Duodenal mucosa (tissue), 2 donors: ENCODE measurements around the gene C1orf141.

Experiments used
- H3K27ac ChIP-seq: one replicate; pipeline ENCODE4 v1.7.0; 2013; ENCODE audit warnings: low read depth, low read length
- H3K27me3 ChIP-seq, 2 donors: one replicate each; pipeline ENCODE4 v1.7.0; 2013; ENCODE audit warnings: low read length in 2 of 2, control low read depth in 1 of 2; ENCODE audit not compliant: insufficient read depth in 2 of 2, control insufficient read depth in 1 of 2
- H3K36me3 ChIP-seq, 2 donors: one replicate each; pipeline ENCODE4 v1.7.0; 2013; ENCODE audit warnings: low read length in 2 of 2, control low read depth in 1 of 2; ENCODE audit not compliant: insufficient read depth in 2 of 2, control insufficient read depth in 1 of 2
- H3K4me1 ChIP-seq, 2 donors: one replicate each; pipeline ENCODE4 v1.7.0; 2013; ENCODE audit warnings: low read length in 2 of 2, control low read depth in 1 of 2; ENCODE audit not compliant: insufficient read depth in 2 of 2, control insufficient read depth in 1 of 2
- H3K4me3 ChIP-seq, 2 donors: one replicate each; pipeline ENCODE4 v1.7.0; 2013; ENCODE audit warnings: low read length in 2 of 2, low read depth in 1 of 2
- H3K9ac ChIP-seq, 2 donors: one replicate each; pipeline ENCODE4 v1.7.0; 2013; ENCODE audit warnings: low read length in 2 of 2, low read depth in 1 of 2
- H3K9me3 ChIP-seq, 2 donors: one replicate each; pipeline ENCODE4 v1.7.0; 2013; ENCODE audit warnings: low read length in 2 of 2, control low read depth in 1 of 2; ENCODE audit not compliant: control insufficient read depth in 1 of 2

C1orf141 gene

DNA sequence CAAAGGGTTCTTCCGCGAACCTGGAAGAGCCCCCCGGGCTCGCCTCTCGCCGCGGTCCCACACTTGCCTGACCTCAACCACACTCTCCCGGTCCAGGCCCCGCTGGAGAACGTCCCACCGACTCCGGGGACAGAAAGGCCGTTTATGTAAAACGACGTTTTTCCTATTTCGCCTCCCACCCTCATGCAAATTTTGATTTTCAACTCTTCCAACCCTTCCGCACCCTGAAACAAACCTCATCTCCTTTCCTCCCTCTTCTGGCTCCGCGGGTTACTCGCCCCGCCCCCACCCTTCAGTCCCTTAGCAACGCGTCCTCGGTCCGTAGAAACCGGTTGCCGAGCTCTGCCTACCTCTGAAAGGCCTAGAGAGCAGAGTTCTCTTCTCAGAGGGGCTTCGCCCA is at the start of gene C1orf141:
Gene C1orf141 (minus strand): TSS at position 276 of the 400 bp plus-strand sequence. CDS start 7,730 bp downstream, outside the sequence.
- Histone ChIP-seq H3K9ac (no peak within 1 kb of the TSS), H3K4me1 (peaks cover 21 to 25% of the 10 kb centered on the region in 2 donors), H3K9me3 (no peaks in the 10 kb centered on the region), H3K4me3 (peak within 1 kb of the TSS in 1 of 2 donors; percentile 43), H3K36me3 (no peaks in the 10 kb centered on the region), H3K27ac (no peak within 1 kb of the TSS), H3K27me3 (no peaks in the 10 kb centered on the region)

DNA sequence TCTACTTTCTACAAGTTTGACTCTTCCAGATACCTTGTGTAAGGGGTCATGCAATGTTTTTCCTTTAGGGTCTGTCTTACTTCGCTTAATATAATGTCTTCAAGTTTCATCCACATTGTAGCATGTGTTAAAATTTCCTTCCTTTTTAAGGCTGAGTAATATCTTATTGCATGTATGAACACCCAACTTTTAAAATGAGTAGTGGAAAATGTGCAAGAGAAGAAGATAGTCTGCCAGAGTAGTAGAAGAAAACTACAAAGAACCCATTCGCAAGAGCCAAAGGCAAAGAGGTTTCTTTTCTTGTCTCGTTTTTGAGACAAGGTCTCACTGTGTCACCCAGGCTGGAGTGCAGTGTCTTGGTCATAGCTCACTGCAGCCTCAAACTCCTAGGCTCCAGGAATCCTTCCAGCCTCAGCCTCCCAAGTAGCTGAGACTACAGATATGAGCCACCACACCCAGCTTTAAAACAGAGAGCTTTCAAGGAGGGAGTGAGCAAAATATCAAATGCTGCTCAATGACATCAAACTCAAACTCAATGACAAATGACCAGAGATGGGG is 40.8 kb upstream of the C1orf141 start:
- no peaks in the 10 kb centered on the region for H3K36me3 ChIP-seq
- H3K9ac ChIP-seq = no peak overlapping the region
- H3K27me3 ChIP-seq = no peaks in the 10 kb centered on the region
- no peaks in the 10 kb centered on the region for H3K9me3 ChIP-seq
- H3K4me3 ChIP-seq = no peak overlapping the region
- no peaks in the 10 kb centered on the region for H3K4me1 ChIP-seq
- H3K27ac ChIP-seq = no peak overlapping the region

DNA sequence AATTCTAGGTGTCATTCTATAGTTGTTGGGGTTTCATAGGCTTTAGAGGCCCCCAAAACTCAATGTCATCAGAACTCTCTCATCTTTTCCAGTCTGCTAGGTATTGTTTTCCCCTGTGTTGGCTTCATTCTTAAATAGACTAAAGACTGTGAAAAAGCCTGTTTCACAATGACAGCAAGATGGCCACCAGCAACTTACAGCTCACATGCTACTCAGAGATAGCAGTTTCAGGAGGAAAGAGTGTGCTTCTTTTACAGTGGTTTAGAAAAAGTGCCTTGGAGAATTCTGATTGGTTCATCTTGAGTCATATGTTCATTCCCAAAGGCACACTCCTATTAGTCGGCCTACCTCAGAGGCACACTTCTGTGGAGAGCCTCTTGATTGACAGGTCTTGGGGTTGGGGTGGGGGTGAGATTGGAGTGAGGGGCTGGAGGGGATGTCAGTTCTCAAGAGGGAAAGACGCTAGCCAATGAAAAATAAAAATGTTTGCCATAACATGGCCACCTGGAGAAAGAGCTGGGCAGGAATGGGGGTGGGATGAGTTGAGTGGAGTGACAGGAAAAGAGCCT is 40.0 kb upstream of the C1orf141 start:
- Histone ChIP-seq H3K9ac (no peak overlapping the region), H3K4me3 (no peak overlapping the region), H3K4me1 (no peaks in the 10 kb centered on the region), H3K27me3 (no peaks in the 10 kb centered on the region), H3K27ac (no peak overlapping the region), H3K9me3 (no peaks in the 10 kb centered on the region), H3K36me3 (no peaks in the 10 kb centered on the region)

DNA sequence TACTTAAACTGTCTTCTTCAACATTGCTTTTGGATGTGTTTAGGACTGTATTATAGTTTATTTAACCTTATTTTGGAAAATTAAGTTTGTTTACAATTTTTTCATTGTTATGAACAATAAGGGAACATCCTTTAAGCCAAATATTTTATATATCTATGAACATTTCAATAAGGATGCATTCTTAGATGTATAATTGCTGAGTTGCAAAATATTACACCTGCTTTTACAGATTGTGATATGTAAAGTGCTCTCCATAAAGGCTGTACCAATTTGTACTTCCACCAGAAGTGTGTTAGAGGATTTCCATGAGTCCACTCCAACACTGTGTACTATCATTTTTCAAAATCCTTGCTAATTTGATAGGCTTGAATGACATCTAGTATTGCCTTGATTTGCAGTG is 39.2 kb upstream of the C1orf141 start:
- no peaks in the 10 kb centered on the region for H3K9me3 ChIP-seq
- H3K9ac ChIP-seq = no peak overlapping the region
- H3K4me1 ChIP-seq = no peaks in the 10 kb centered on the region
- no peaks in the 10 kb centered on the region for H3K27me3 ChIP-seq
- no peak overlapping the region for H3K4me3 ChIP-seq
- H3K36me3 ChIP-seq = no peaks in the 10 kb centered on the region
- H3K27ac ChIP-seq = no peak overlapping the region

DNA sequence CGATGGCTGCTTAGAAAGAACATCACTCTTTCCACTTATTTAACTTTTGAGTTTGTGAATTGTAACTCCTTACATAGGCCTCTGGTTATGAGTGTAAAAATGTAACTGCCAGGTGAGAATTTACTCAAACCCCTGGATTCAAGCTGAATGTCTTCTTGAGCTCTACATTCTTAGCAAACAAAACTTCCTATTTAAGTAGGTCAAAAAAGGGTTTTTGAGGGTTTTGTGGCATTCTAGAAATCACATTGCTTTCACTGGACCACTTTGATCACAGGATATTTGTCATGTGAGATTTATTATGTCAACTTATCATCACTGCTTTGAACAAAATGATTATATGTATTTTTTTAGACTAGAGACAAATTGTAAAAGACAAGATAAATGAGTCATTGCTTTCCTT is 37.2 kb upstream of the C1orf141 start:
- no peak overlapping the region for H3K27ac ChIP-seq
- no peak overlapping the region for H3K4me3 ChIP-seq
- H3K27me3 ChIP-seq = no peaks in the 10 kb centered on the region
- H3K9ac ChIP-seq = no peak overlapping the region
- no peaks in the 10 kb centered on the region for H3K36me3 ChIP-seq
- H3K9me3 ChIP-seq = no peaks in the 10 kb centered on the region
- H3K4me1 ChIP-seq = no peaks in the 10 kb centered on the region

DNA sequence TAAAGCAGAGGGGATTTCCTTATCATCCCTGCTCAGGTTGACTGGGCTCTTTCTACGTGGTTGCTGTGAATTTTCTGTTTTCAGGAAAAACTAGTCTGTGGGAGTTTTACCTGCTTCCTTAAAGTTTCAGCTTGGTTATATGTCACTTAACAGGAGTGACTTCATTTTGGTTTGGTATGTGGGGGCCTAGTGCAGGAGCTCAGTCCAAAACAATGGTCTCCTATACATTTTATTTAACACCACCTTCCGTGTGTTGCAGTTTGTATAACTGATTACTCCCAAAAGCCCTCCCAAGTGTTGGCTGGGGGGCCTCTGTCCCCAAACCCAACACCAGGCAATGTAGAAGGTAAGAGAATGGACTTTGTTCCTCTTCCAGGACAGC is 36.8 kb upstream of the C1orf141 start:
- H3K9me3 ChIP-seq = no peaks in the 10 kb centered on the region
- H3K27ac ChIP-seq = no peak overlapping the region
- no peaks in the 10 kb centered on the region for H3K36me3 ChIP-seq
- no peak overlapping the region for H3K4me3 ChIP-seq
- H3K27me3 ChIP-seq = no peaks in the 10 kb centered on the region
- no peak overlapping the region for H3K9ac ChIP-seq
- H3K4me1 ChIP-seq = no peaks in the 10 kb centered on the region

DNA sequence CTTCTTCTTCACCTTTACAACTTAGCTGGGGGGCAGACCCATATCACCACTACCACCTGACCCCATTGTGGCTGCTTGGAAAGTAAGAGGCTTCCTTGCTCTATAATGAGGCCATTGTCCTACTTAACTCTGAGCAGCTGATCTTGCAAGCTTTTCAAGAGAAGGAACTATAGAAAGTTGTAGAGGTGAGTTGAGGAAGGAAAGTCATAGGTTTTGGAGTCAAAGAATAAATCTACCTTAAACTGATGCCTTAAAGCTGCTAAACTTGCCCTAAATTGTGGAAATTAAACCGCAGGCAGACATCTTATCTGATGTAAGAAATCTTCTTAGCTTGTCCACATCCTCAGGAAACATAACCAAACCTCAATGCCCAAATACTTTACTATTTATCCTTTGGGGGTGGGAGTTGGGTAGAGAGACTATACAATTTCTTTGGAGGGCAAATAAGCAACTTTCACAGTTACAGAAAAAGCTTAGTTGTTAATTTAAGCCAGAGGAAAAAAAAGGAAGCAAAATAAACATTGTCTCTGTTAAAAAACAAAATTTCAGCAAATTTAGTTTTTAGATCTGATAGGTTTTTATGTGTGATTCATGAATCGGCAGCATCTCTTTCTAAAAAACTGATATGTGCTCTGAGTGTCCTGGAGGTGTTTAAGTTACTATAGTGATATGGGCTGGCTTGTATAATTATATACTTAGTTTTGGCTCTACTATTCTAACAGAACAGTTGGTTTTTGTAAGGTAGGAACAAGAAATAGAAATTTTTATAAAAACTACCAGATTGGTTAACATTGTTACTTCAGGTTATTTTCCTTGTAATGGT is 36.2 kb upstream of the C1orf141 start:
- Histone ChIP-seq H3K9me3 (no peaks in the 10 kb centered on the region), H3K4me3 (no peak overlapping the region), H3K4me1 (no peaks in the 10 kb centered on the region), H3K27ac (no peak overlapping the region), H3K9ac (no peak overlapping the region), H3K27me3 (no peaks in the 10 kb centered on the region), H3K36me3 (no peaks in the 10 kb centered on the region)

DNA sequence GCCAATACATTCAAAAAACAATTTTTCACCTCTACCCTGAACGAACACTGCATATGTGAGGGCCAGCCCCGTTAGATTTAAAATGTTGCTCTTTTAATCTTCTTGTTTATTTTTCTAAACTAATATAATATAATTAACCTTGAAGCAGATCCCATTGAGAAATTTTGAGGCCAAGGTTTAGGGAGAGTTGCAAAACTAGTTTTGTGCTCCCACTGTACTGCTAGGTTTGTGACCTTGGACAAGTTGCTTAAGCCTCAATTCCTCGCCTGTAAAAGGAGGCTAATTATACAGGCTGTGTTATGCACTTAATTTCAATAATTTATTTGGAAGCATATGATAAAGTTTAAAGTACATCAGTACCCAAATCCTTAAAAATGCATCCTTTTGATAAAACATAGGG is 35.2 kb upstream of the C1orf141 start:
- Histone ChIP-seq H3K36me3 (no peaks in the 10 kb centered on the region), H3K4me3 (no peak overlapping the region)

DNA sequence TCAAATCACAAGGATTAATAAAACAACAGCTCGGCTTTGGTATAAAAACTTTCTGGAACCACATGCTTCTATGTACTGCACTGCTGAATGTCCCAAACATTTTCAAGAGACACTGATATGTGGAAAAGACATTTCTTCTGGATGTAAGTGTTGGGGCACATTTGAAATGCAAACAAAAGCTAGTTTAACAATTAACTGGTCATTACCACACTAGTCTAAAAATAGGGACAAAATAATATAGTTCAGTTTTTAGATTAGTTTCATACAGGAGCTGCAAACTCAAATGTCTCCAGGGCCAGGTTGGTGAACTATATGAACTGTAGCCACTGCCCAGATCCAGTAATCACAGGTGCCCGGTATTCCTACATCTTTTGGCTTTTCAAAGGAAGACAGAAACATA is 34.7 kb upstream of the C1orf141 start:
- no peak overlapping the region for H3K9ac ChIP-seq
- H3K27me3 ChIP-seq = no peaks in the 10 kb centered on the region
- H3K4me3 ChIP-seq = no peak overlapping the region
- no peaks in the 10 kb centered on the region for H3K36me3 ChIP-seq
- H3K4me1 ChIP-seq = no peaks in the 10 kb centered on the region
- H3K9me3 ChIP-seq = no peaks in the 10 kb centered on the region
- no peak overlapping the region for H3K27ac ChIP-seq

More for the DNA sequence above, 35.2 kb upstream of the C1orf141 start:
- no peaks in the 10 kb centered on the region for H3K9me3 ChIP-seq
- H3K27me3 ChIP-seq = no peaks in the 10 kb centered on the region
- no peak overlapping the region for H3K27ac ChIP-seq
- no peak overlapping the region for H3K9ac ChIP-seq
- no peaks in the 10 kb centered on the region for H3K4me1 ChIP-seq

DNA sequence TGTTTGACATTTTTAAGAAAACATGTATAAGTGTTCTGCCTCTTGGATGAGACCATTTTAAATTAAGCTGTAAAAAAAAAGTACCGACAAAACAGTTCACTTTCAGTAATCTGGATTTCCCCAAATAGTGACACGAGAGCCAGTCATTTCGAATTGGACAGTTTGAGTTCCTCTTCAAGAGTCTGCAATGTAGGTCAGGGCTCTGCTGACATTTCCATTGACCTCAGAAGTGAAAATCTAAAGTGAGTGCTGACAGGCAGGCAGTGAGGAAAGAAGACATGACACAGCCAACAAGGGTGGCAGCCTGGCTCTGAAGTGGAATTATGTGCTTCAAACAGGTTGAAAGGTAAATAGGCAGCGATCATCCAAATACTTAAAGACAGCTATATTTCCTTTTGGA is 31.4 kb upstream of the C1orf141 start, which contains the start of gene IL23R:
Gene IL23R (plus strand): TSS at position 259 of the 400 bp plus-strand sequence. CDS start 1,667 bp downstream, outside the sequence.
- Histone ChIP-seq H3K4me3 (no peak within 1 kb of the TSS), H3K27me3 (no peaks in the 10 kb centered on the region), H3K9ac (no peak within 1 kb of the TSS), H3K4me1 (no peaks in the 10 kb centered on the region), H3K36me3 (no peaks in the 10 kb centered on the region), H3K27ac (no peak within 1 kb of the TSS), H3K9me3 (no peaks in the 10 kb centered on the region)
